SK-N-SH (cell line): ENCODE results near the gene FAM151B. TPM values are rescaled to one million over a fixed set of nuclear protein-coding genes. Genes with fewer than 3 reads are reported as not detected.

Source experiments
- CTCF ChIA-PET: fragments of 300-600, 350-600 bp; formaldehyde crosslinking; extraction: SDS; loops from one replicate; lab custom pipeline; 2021; lab: Yijun Ruan, JAX
- POLR2A ChIA-PET: fragments of 350-600 bp; sonication (Branson Sonifier 250); formaldehyde crosslinking; extraction: SDS; loops from one replicate; lab custom pipeline; 2020; ENCODE audit warnings: antibody characterized with exemption, inconsistent platforms; lab: Yijun Ruan, JAX
- DNase-seq: peaks from one replicate; pipeline ENCODE4 v3.0.0; 2012
- H2AFZ ChIP-seq: fragments of 200-600 bp; sonication (generic); 2 replicates; pipeline ENCODE4 v1.8.1; 2016; ENCODE audit warnings: antibody characterized with exemption, mild to moderate bottlenecking, low read depth
- H3F3A ChIP-seq: fragments of 200-600 bp; sonication (generic); replicated peaks from 2 replicates; pipeline ENCODE3; 2016; ENCODE audit warnings: antibody characterized with exemption, mild to moderate bottlenecking; ENCODE audit not compliant: insufficient read depth
- H3K27ac ChIP-seq, 2 experiments: fragments of 200-500 bp in 1 of 2; fragments of 200-600 bp in 1 of 2; sonication (Bioruptor generic) in 1 of 2; sonication (generic), shearing (Covaris generic) in 1 of 2; 2 replicates each; pipeline versions ENCODE4 v1.5.1 to v1.6.1; 2014 to 2016; ENCODE audit warnings: low read depth in 2 of 2, inconsistent platforms in 1 of 2, low read length in 1 of 2, mild to moderate bottlenecking in 1 of 2, mixed read lengths in 1 of 2
- H3K27me3 ChIP-seq: fragments of 200-600 bp; sonication (generic), shearing (Covaris generic); 2 replicates; pipeline ENCODE4 v1.6.1; 2016; ENCODE audit warnings: mixed run types; ENCODE audit not compliant: insufficient read depth
- H3K36me3 ChIP-seq, 2 experiments: fragments of 200-500 bp in 1 of 2; fragments of 200-600 bp in 1 of 2; sonication (Bioruptor generic) in 1 of 2; sonication (generic) in 1 of 2; replicated peaks in 1 of 2; 2 replicates each; pipeline versions ENCODE3 to v1.5.1; 2014 to 2016; ENCODE audit warnings: low read length in 1 of 2, mild to moderate bottlenecking in 1 of 2; ENCODE audit not compliant: insufficient read depth in 2 of 2, control insufficient read depth in 1 of 2
- H3K4me1 ChIP-seq, 2 experiments: fragments of 200-500 bp in 1 of 2; fragments of 200-600 bp in 1 of 2; sonication (Bioruptor generic) in 1 of 2; sonication (generic), shearing (Covaris generic) in 1 of 2; 2 replicates each; pipeline versions ENCODE4 v1.5.1 to v1.6.1; 2014 to 2016; ENCODE audit warnings: low read depth in 1 of 2, low read length in 1 of 2, mixed run types in 1 of 2; ENCODE audit not compliant: insufficient read depth in 2 of 2, control insufficient read depth in 1 of 2
- H3K4me2 ChIP-seq: fragments of 200-600 bp; sonication (generic), shearing (Covaris generic); 2 replicates; pipeline ENCODE4 v1.6.1; 2017; ENCODE audit warnings: mixed run types
- H3K4me3 ChIP-seq, 2 experiments: fragments of 200-500 bp in 1 of 2; fragments of 200-600 bp in 1 of 2; sonication (Bioruptor generic) in 1 of 2; sonication (generic), shearing (Covaris generic) in 1 of 2; 2 replicates each; pipeline versions ENCODE4 v1.5.1 to v1.8.1; 2014 to 2016; ENCODE audit warnings: low read depth in 2 of 2, inconsistent platforms in 1 of 2, low read length in 1 of 2, mild to moderate bottlenecking in 1 of 2, mixed read lengths in 1 of 2, moderate library complexity in 1 of 2
- H3K79me2 ChIP-seq: fragments of 200-600 bp; sonication (generic); 2 replicates; pipeline ENCODE4 v1.8.1; 2017; ENCODE audit warnings: mild to moderate bottlenecking; ENCODE audit not compliant: insufficient read depth
- H3K9ac ChIP-seq: fragments of 200-600 bp; sonication (generic); 2 replicates; pipeline ENCODE4 v1.6.1; 2017; ENCODE audit warnings: mixed run types
- H3K9me2 ChIP-seq: fragments of 200-600 bp; sonication (generic); 2 replicates; pipeline ENCODE4 v1.6.1; 2017; ENCODE audit warnings: mixed run types
- H3K9me3 ChIP-seq: fragments of 200-600 bp; sonication (generic); 2 replicates; pipeline ENCODE4 v1.6.1; 2017; ENCODE audit warnings: mixed run types, mild to moderate bottlenecking, moderate library complexity
- H4K20me1 ChIP-seq: fragments of 200-600 bp; sonication (generic); 2 replicates; pipeline ENCODE4 v1.6.1; 2017; ENCODE audit warnings: mild to moderate bottlenecking, mixed run types; ENCODE audit not compliant: insufficient read depth
- CTCF ChIP-seq: fragments of 200-600 bp; sonication (generic); IDR thresholded peaks from 2 replicates; pipeline ENCODE4 v1.6.1; 2017; ENCODE audit warnings: antibody characterized with exemption, mild to moderate bottlenecking, moderate library complexity
- ELF1 ChIP-seq: IDR thresholded peaks from 2 replicates; pipeline ENCODE4 v1.4.0; 2012
- EZH2phosphoT487 ChIP-seq: fragments of 200-600 bp; sonication (generic); IDR thresholded peaks from 2 replicates; pipeline ENCODE4 v1.6.1; 2017; ENCODE audit warnings: low read depth, mixed run types, mild to moderate bottlenecking, antibody characterized with exemption, moderate library complexity, borderline replicate concordance
- FOSL2 ChIP-seq: IDR thresholded peaks from 2 replicates; pipeline ENCODE4 v1.4.0; 2012; ENCODE audit warnings: low read depth, mild to moderate bottlenecking, moderate library complexity, borderline replicate concordance
- FOXJ3 ChIP-seq: sonication (generic); formaldehyde crosslinking; IDR thresholded peaks from 2 replicates; pipeline ENCODE4 v1.5.1; 2020; ENCODE audit warnings: mild to moderate bottlenecking, missing genetic modification reagents
- JUND ChIP-seq: IDR thresholded peaks from 2 replicates; pipeline ENCODE4 v1.4.0; 2012
- MAX ChIP-seq: IDR thresholded peaks from 2 replicates; pipeline ENCODE4 v1.4.0; 2012; ENCODE audit warnings: low read depth
- POLR2AphosphoS5 ChIP-seq: IDR thresholded peaks from 2 replicates; pipeline ENCODE4 v1.6.1; 2012; ENCODE audit warnings: low read depth, low read length
- RAD21 ChIP-seq: IDR thresholded peaks from 2 replicates; pipeline ENCODE4 v1.6.1; 2012; ENCODE audit warnings: mild to moderate bottlenecking, low read length
- REST ChIP-seq: IDR thresholded peaks from 2 replicates; pipeline ENCODE4 v1.6.1; 2012; ENCODE audit warnings: mild to moderate bottlenecking, low read depth, low read length, moderate library complexity
- RXRA ChIP-seq: IDR thresholded peaks from 2 replicates; pipeline ENCODE4 v1.4.0; 2012; ENCODE audit warnings: low read depth, mild to moderate bottlenecking, borderline replicate concordance
- SMC3 ChIP-seq: IDR thresholded peaks from 2 replicates; pipeline ENCODE4 v1.6.1; 2012; ENCODE audit warnings: low read depth, low read length, improper control_type of control experiment
- TAF1 ChIP-seq: IDR thresholded peaks from 2 replicates; pipeline ENCODE4 v1.6.1; 2012; ENCODE audit warnings: low read depth, mild to moderate bottlenecking, low read length, moderate library complexity, borderline replicate concordance
- USF1 ChIP-seq: IDR thresholded peaks from 2 replicates; pipeline ENCODE4 v1.4.0; 2012; ENCODE audit warnings: low read depth, borderline replicate concordance
- YY1 ChIP-seq: IDR thresholded peaks from 2 replicates; pipeline ENCODE4 v1.4.0; 2012; ENCODE audit warnings: low read depth, mild to moderate bottlenecking
- WGBS: methylation state at CpG from one replicate; pipeline ENCODE4 v1.1.6; 2017; ENCODE audit warnings: low lambda C conversion rate; 5-methylcytosine and 5-hydroxymethylcytosine counted together
- polyA plus RNA-seq, 3 experiments: library from polyadenylated mRNA; depleted of rRNA; stranded (reverse); fragments of >200 nt; gene quantifications; 2 replicates each; pipeline ENCODE4 v1.2.3, GENCODE V29; 2012

FAM151B gene
- polyA plus RNA-seq, 1 of the 3 experiments (the other 2 are of a cell fraction): 1.2 TPM

GRCh38 chr5:80565330-80565729 is 77.4 kb downstream of the FAM151B start:
- DNase-seq: no peak
- H3F3A ChIP-seq: no peaks in the 10 kb centered on the region

GRCh38 chr5:80566711-80567259 is 78.9 kb downstream of the FAM151B start:
- Histone ChIP-seq H3K4me1 (peaks cover 0 to 11% of the 10 kb centered on the region in 2 experiments; a peak in 1 of 4 replicates), H3K4me2 (no peak overlapping the region), H4K20me1 (no peaks in the 10 kb centered on the region), H3K9me2 (no peaks in the 10 kb centered on the region), H3F3A (no peaks in the 10 kb centered on the region), H3K9me3 (no peaks in the 10 kb centered on the region), H3K36me3 (no peaks in the 10 kb centered on the region), H2AFZ (no peak overlapping the region), H3K79me2 (no peaks in the 10 kb centered on the region), H3K27ac (no peak overlapping the region), H3K4me3 (no peak overlapping the region), H3K27me3 (peaks cover 28% of the 10 kb centered on the region), H3K9ac (no peak overlapping the region)
- ChIA-PET CTCF (no interaction called here), POLR2A (no interaction called here)
- DNase-seq: no peak
- 70% methylated on average over 5 of the region's 5 CpGs for WGBS
- TF ChIP-seq FOSL2 (no peak), FOXJ3 (CRISPR knock-in tag) (no peak), YY1 (no peak), EZH2phosphoT487 (no peak)

More at GRCh38 chr5:80565330-80565729, 77.4 kb downstream of the FAM151B start:
- POLR2A ChIA-PET: no interaction called here
- no peak overlapping the region for H3K27ac ChIP-seq
- H3K36me3 ChIP-seq: no peaks in the 10 kb centered on the region
- no peak for TF ChIP-seq TAF1
- TF ChIP-seq, all 33 proteins: peak for 0
- peaks cover 15% of the 10 kb centered on the region for H3K27me3 ChIP-seq
- H3K4me1 ChIP-seq: peaks cover 0 to 8% of the 10 kb centered on the region in 2 experiments; a peak in 1 of 4 replicates
- no peaks in the 10 kb centered on the region for H3K9me2 ChIP-seq
- no peaks in the 10 kb centered on the region for H3K9me3 ChIP-seq
- no peak overlapping the region for H3K4me2 ChIP-seq
- H4K20me1 ChIP-seq: no peaks in the 10 kb centered on the region
- CTCF ChIA-PET: no interaction called here
- WGBS: 57% methylated on average over 5 of the region's 5 CpGs
- no peak overlapping the region for H3K4me3 ChIP-seq
- no peak overlapping the region for H2AFZ ChIP-seq
- no peaks in the 10 kb centered on the region for H3K79me2 ChIP-seq
- no peak overlapping the region for H3K9ac ChIP-seq

GRCh38 chr5:80568251-80568650 is 80.4 kb downstream of the FAM151B start:
- Histone ChIP-seq H2AFZ (no peak overlapping the region), H4K20me1 (no peaks in the 10 kb centered on the region), H3K4me3 (no peak overlapping the region), H3F3A (no peaks in the 10 kb centered on the region), H3K27ac (no peak overlapping the region), H3K4me1 (peaks cover 0 to 11% of the 10 kb centered on the region in 2 experiments; a peak in 1 of 4 replicates), H3K27me3 (peaks cover 29% of the 10 kb centered on the region), H3K36me3 (no peaks in the 10 kb centered on the region), H3K9me3 (no peaks in the 10 kb centered on the region), H3K9me2 (no peaks in the 10 kb centered on the region), H3K9ac (no peak overlapping the region), H3K4me2 (no peak overlapping the region), H3K79me2 (no peaks in the 10 kb centered on the region)
- CTCF ChIA-PET: no interaction called here
- DNase-seq: peak; percentile 17
- POLR2A ChIA-PET: no interaction called here
- 74% methylated on average over 5 of the region's 6 CpGs for WGBS
- no peak for TF ChIP-seq RXRA
- no peak for TF ChIP-seq USF1
- no peak for TF ChIP-seq JUND
- no peak for TF ChIP-seq REST
- no peak for TF ChIP-seq CTCF
- TF ChIP-seq RAD21: no peak
- TF ChIP-seq POLR2AphosphoS5: no peak
- no peak for TF ChIP-seq MAX
- no peak for TF ChIP-seq SMC3
- TF ChIP-seq ELF1: no peak
